ENCODE data around the gene ZNF23.

Gene ZNF23

GRCh38 chr16:71409011-71409775, 52.9 kb downstream of the ZNF23 start:
- H3K4me3 ChIP-seq, result no peak overlapping the region
- TF ChIP-seq CTCF (IDR thresholded peaks at IDR 0.05), result no peak
- no peak for DNase-seq (ENCODE audit: low spot score)
- no peak overlapping the region for H3K27ac ChIP-seq

GRCh38 chr16:71408536-71408935, 53.5 kb downstream of the ZNF23 start:
- TF ChIP-seq CTCF (IDR thresholded peaks at IDR 0.05), result no peak
- no peak for DNase-seq (ENCODE audit: low spot score)
- H3K27ac ChIP-seq, result no peak overlapping the region
- no peak overlapping the region for H3K4me3 ChIP-seq

- no peak for TF ChIP-seq CTCF (IDR thresholded peaks at IDR 0.05)
- no peak overlapping the region for H3K27ac ChIP-seq
Observed at GRCh38 chr16:71407731-71408130, 54.3 kb downstream of the ZNF23 start.

GRCh38 chr16:71406724-71407123, 55.3 kb downstream of the ZNF23 start:
- no peak for TF ChIP-seq CTCF (IDR thresholded peaks at IDR 0.05)
- no peak for DNase-seq (ENCODE audit: low spot score)
- Histone ChIP-seq H3K27ac (no peak overlapping the region), H3K4me3 (no peak overlapping the region)

More at GRCh38 chr16:71407731-71408130, 54.3 kb downstream of the ZNF23 start:
- DNase-seq (ENCODE audit: low spot score), result no peak
- no peak overlapping the region for H3K4me3 ChIP-seq

GRCh38 chr16:71406316-71406715, 55.7 kb downstream of the ZNF23 start:
- no peak overlapping the region for H3K27ac ChIP-seq
- no peak for DNase-seq (ENCODE audit: low spot score)
- no peak overlapping the region for H3K4me3 ChIP-seq
- no peak for TF ChIP-seq CTCF (IDR thresholded peaks at IDR 0.05)

- no peak overlapping the region for H3K27ac ChIP-seq
- TF ChIP-seq CTCF (IDR thresholded peaks at IDR 0.05), result no peak
- H3K4me3 ChIP-seq, result no peak overlapping the region
- no peak for DNase-seq (ENCODE audit: low spot score)
Observed at GRCh38 chr16:71404364-71404763, 57.7 kb downstream of the ZNF23 start.

GRCh38 chr16:71402674-71403073, 59.4 kb downstream of the ZNF23 start:
- no peak for TF ChIP-seq CTCF (IDR thresholded peaks at IDR 0.05)
- no peak overlapping the region for H3K4me3 ChIP-seq
- no peak overlapping the region for H3K27ac ChIP-seq
- no peak for DNase-seq (ENCODE audit: low spot score)
